ENCODE data around the gene BCAS3.
"Not testable (repeated sequence)": the region's sequence is repeated elsewhere in the genome, so short reads cannot be mapped to it uniquely, and the experiment has no call there.

- TF ChIP-seq CTCF (IDR thresholded peaks at IDR 0.05); ZFX (IDR thresholded peaks at IDR 0.05; ENCODE audit: borderline replicate concordance): not testable (repeated sequence)
These were observed 469.2 kb downstream of the BCAS3 start for GRCh38 chr17:61146833-61147232.
